ENCODE measurements around the gene CDKN2A.

CDKN2A gene

GRCh38 chr9:22005702-22006606 is 11.8 kb upstream of the CDKN2A start:
- DNase-seq (ENCODE audit: low read depth in 2 of 2), result no peak

GRCh38 chr9:22005021-22005701 is 11.0 kb upstream of the CDKN2A start:
- DNase-seq (ENCODE audit: low read depth in 2 of 2), result no peak

DNA sequence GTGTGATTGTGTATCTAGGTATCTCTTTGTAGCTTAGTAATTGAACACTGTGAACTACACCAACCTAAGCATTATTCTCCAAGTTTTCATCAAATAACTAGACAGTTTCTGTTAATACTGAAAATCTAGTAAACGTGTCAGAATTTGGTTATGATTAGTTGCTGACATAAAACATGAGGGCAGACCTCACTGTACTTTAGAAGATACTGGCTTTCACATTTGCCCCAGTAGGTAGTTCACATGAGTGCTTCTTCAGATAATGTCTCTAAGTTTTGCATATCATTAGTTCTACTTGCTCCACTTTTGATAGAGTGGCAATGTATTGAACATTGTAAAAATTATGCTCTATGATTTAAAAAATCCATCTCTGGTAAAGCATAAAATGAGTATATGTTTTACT is 7.8 kb upstream of the CDKN2A start:
- no peak for DNase-seq (ENCODE audit: low read depth in 2 of 2)

- DNase-seq (ENCODE audit: low read depth in 2 of 2), result no peak
Observed at GRCh38 chr9:21998026-21998425, 3.8 kb upstream of the CDKN2A start.

- DNase-seq (ENCODE audit: low read depth in 2 of 2), result no peak
Observed at GRCh38 chr9:21997480-21997879, 3.3 kb upstream of the CDKN2A start.

GRCh38 chr9:21996858-21997257 is 2.7 kb upstream of the CDKN2A start:
- DNase-seq (ENCODE audit: low read depth in 2 of 2), result no peak

DNA sequence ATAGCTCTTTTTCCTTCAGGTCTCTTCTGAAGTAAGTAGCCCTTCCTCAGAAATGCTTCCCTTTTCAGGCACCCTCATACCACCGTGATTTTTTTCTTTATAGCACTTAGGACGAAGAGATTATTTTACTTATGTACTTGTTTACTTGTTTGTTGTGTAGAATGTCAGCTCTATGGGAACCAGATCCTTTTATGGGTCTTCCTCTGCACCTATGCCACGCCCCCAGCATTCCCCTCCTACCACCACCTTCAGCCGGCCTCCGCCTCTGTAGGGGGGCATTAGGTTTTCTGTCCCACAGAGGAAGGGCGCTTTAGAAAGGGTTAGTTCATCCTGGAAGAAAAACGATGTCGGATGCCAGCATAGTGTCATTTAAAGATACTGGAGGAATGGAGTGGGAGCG is 2.2 kb upstream of the CDKN2A start:
- DNase-seq (ENCODE audit: low read depth in 2 of 2), result no peak

- no peak for DNase-seq (ENCODE audit: low read depth in 2 of 2)
Observed at GRCh38 chr9:21995666-21996398, 1.6 kb upstream of the CDKN2A start.

GRCh38 chr9:21995006-21995665 is 944 bp upstream of the CDKN2A start:
- no peak for DNase-seq (ENCODE audit: low read depth in 2 of 2)

- DNase-seq (ENCODE audit: low read depth in 2 of 2), result no peak
Observed at GRCh38 chr9:21994556-21995005, 389 bp upstream of the CDKN2A start, which contains the start of gene CDKN2B-AS1. TSS of gene CDKN2B-AS1 (plus strand) at chr9:21994791.

DNA sequence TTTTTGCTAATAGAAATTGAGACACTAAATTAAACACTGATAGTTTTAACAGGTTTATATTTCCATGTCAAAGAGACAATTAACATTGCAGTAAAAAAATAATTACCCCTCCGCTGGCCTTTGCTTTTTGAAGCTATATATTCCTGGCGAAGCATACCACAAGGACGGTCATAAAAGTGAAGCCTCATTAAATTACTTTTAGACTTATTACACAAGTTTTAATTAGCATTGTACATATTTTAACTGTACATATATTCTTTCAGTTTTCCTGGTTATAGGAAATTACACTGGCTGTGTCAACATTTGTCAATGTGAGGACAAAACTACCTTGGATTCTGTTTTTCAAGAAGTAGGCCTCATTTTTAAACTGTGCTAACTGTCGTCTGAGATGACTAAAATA is 1.2 kb downstream of the CDKN2A start:
- DNase-seq (ENCODE audit: low read depth in 2 of 2), result no peak

- DNase-seq (ENCODE audit: low read depth in 2 of 2), result no peak
Observed at GRCh38 chr9:21991072-21991959, 2.9 kb downstream of the CDKN2A start.

GRCh38 chr9:21989440-21990189 is 4.6 kb downstream of the CDKN2A start:
- DNase-seq (ENCODE audit: low read depth in 2 of 2), result no peak

- no peak for DNase-seq (ENCODE audit: low read depth in 2 of 2)
Observed at GRCh38 chr9:21988056-21988990, 5.9 kb downstream of the CDKN2A start.

GRCh38 chr9:21985964-21986667 is 8.1 kb downstream of the CDKN2A start:
- no peak for DNase-seq (ENCODE audit: low read depth in 2 of 2)

DNA sequence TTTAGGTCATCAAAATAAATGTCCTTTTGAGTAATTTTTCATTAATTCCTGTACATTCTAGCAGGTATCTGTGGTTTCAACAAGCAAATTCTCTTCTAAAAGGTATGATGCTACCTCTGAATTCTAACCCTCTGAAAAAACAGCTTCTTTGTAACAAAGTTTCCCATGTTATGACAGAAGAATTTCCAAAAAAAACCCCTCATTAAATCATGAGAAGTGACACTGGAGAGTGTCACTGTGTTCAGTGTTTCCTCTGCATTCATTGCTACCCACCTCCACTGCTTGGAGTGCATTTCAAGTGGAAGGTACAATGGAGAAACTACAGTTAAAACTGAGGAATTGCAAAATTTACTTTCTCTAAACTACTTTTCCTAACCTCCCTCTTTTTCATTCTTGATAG is 10.1 kb downstream of the CDKN2A start:
- no peak for DNase-seq (ENCODE audit: low read depth in 2 of 2)

GRCh38 chr9:21983561-21983935 is 10.6 kb downstream of the CDKN2A start:
- no peak for DNase-seq (ENCODE audit: low read depth in 2 of 2)

DNA sequence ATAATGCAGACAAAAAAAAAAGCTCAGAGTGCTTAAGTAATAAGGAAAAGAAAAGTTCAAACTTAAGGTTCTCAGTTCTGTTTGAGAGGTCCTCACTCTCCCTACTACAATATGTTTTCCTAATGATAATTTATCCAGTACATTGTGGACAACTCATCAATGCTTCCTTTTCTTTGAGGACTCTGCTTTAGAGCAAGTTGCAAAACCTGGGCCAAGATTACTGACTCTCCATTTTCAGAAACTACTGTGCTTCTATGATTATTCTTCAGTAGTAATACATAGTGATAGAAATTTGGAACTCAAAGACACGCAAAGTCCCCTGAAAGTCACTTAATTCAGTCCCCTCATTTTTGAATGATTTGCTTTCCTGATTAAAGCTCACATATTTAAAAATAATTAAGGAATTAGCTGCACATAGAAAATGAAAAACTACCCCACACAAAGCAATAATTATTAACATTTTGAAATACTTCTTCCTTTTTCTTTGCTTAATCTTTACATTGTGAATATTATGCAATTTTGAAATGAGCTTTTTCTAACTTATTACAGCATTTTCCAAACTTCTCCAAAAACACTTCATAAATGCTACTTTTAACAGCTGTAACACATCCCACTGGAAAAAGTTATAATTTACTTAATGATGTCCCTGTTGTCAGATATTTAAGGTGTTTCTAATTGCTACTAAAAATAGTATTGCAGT is 11.2 kb downstream of the CDKN2A start:
- DNase-seq (ENCODE audit: low read depth in 2 of 2), result no peak

All from stimulated activated CD4-positive, alpha-beta T cell treated with anti-CD3 and anti-CD28 coated beads, Interleukin-1b, Interleukin-23, amount 100 ng/mL, for 1 hour (primary cell).